Nucleus accumbens (tissue), 56 donors: ENCODE results near the gene TBC1D13.

Experiments used
- DNase-seq, 56 donors: peaks; one replicate each; lab custom pipeline; 2025; lab: John Stamatoyannopoulos, UW

Gene TBC1D13

DNA sequence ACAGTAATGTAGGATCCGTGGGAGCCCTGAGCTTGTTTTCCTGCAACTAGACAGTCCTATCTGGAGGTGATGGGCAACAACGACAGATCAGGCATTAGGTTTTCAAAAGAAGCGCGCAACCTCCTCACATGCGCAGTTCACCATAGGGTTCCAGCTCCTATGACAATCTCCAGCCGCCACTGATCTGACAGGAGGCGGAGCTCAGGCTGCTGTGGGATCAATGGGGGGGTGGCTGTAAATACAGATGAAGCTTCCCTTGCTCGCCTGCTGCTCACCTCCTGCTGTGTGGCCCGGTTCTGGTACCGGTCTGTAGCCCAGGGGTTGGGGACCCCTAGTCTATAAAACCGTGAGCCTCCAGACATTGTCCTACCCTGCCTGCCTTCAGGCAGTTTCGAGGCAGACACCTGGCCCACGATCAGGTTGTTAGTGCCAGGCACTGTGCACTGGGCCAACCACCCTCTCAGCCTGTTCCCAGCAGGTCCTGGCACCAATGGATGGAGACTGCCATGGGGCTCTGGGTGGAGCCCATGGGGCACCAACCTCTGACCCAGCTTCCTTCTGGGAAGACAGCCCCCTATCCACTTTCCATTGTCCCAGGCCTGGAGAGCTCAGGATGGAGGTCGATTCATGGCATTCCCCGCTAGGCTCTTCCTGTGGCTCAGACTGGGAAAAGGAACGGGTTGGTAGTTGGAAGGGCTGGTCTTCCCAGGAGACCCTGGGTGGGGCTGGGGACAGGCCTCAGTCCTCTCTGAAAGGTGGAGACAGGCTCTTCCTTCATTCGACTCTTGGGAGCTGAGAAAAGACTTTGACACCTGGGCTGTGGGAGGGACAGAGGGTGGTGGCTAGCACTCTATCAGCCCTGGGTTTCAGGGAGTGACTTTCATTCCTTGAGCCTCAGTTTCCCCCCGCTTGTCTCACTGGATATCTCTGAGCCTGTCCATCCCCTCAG lies 32.9 kb downstream of the TBC1D13 start:
- DNase-seq, result peak in 30 of 56 donors; percentile 7 to 75 (median 36)

- DNase-seq, result no peak
Observed at GRCh38 chr9:128820665-128821583, 33.9 kb downstream of the TBC1D13 start.

- no peak for DNase-seq
Observed at GRCh38 chr9:128821584-128822406, 34.7 kb downstream of the TBC1D13 start.

- no peak for DNase-seq
Observed at GRCh38 chr9:128822407-128823042, 35.5 kb downstream of the TBC1D13 start.

DNA sequence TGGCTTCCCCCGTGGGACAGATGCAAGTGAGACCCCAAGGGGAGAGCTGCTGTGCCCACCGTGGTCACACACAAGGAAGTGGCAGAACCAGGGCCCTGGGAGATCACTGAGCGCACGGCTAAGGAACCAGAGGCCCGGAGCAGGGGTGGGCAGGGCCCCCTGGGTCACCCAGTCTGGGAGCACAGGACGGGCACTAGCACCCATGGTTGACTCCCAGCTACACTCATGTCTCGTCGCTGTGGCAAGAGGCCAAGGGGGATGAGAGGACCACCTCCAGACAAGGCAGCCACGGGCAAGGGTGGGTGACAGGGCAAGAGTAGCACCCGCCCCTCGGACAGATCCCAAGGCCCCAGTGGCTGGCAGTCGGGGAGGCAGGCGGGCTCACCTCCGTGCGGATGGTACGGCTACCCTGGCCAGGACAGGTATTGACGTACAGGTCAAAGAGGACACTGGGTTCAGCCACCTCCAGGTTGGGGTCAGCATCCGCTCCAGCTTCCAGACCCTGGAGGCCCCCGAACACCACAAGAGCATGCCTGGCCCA lies 36.4 kb downstream of the TBC1D13 start:
- no peak for DNase-seq

DNA sequence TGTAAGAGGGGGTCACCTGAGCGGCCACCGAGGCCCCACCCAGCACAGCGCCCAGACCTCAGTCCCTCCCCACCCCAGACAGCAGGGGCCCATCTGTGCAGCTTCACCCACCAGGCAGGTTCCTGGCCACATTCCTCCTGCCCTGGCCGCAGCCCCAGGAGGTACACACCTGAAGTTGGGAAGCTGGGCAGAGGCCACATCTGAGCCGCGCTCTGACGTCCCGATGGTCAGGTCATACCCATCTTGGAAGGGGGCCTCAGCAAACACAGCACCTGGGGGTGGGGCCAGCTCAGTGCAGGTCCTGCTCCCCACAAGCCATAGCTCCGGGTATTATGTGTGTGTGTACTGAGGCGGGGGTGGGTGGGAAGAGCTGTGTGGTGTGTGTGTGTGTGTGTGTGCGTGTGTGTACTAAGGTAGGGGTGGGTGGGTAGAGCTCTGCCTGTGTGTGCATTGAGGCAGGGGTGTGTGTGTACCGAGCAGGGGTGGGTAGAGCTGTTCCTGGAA lies 36.9 kb downstream of the TBC1D13 start:
- DNase-seq, result no peak

DNA sequence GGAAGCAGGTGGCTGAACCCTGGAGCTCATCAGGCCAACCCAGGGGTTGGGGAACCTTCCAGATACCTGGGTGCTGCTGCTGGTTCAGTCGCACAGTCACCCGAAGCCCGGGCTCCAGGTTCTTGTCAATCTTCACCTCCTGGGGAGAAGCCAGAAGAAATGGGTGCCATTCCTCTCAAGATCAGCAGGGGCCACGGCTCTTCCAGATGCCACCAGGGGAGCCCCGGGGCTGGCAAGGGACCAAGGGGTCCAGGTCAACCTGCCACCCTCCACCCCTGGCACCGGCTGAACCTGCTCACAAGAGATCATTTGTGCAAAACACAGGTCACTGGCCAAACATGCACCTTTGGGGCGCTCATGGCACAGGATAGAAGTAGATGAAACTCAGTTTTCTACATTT lies 37.9 kb downstream of the TBC1D13 start:
- no peak for DNase-seq

DNA sequence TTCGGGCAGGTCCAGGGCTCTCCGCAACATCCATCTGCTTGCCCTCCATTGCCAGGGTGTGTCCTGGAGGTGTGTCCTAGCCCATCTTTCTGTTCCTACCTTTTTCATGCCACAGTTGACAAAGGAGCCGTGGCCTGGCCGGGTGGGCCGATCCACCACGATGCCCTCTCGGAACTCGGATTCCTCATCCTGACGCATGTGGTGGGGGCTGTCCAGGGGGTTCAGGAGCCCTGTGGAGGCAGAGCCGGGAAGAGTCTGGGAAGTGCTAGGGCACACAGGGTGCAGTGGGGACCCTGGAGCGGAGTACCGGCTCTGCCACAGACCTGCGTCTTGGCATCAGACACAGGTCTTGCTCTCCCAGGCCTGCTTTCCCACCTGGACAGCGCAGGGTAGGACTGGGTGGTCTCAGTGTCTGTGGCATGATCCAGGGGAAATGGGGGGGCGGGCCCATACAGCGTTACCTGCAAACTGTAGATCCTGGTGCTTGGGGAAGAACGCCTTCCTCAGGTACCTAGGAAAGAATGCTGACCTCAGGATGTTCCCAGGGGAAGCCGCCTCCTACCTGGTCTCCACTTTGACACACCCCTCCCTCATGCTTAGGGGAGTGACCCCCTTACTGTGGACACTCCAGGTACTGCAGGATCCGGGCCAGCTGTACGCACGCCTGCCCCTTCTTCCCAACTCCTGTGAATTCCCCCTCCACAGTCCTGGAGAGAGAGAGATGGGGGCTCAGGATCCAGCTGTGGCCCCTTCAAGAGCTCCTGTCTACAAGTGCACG lies 39.1 kb downstream of the TBC1D13 start:
- no peak for DNase-seq

DNA sequence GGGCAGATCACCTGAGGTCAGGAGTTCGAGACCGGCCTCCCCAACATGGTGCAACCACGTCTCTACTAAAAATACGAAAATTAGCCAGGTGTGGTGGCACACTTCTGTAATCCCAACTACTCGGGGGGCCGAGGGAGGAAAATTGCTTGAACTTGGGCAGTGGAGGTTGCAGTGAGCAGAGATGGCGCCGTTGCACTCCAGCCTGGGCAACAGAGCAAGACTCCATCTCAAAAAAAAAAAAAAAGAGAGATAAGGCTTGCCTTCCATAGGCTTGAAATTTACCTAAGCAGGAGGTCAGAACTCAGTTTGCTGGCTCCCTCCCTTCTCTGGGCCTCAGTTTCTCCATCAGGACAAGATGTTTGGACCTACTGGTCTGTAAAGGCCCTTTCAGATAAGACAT lies 41.2 kb downstream of the TBC1D13 start:
- no peak for DNase-seq

DNA sequence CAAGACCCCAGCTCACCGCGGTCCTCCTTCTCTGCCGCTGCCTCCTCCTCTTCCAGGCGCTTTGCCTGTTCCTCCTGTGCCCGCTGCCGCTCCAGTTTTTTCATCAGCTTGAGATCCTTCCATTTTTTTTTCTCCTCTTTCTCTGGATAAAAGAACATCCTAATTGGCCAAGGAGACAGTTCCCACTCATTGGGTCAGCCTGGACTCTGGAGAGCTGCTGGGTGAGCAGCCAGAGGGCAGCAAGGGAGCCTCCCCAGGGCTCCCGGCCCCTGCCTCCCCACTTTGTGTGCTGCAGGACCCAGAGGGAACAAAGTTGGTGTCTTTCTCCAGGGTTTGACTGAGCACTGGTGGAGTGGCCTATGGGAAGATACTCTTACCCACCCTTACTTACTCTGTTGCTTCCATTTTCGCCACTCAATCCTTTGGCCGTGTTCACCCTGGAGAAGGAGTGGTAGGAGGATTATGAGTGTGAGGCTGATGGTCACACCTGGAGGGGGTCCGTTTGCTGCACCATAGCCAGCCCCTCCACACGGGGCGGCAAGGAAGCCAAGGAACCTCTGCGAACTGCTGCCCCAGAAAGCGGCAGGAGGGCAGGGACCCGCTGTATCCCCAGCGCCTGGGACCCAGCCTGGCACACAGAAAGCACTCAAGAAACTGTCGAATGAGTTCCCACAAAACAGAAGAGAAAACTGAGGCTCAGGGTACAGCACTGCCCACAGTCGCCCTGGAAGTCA lies 41.8 kb downstream of the TBC1D13 start:
- no peak for DNase-seq

GRCh38 chr9:128829477-128830251 lies 42.6 kb downstream of the TBC1D13 start, which contains the start of gene SPOUT1:
Gene SPOUT1, minus strand, starts transcription at chr9:128829794. Its CDS starts 14 bp downstream, at chr9:128829780.
- peak; percentile 56 to 95 (median 89) for DNase-seq

- no peak for DNase-seq
Observed at GRCh38 chr9:128833696-128834095, 46.6 kb downstream of the TBC1D13 start.

GRCh38 chr9:128835246-128836210 lies 48.5 kb downstream of the TBC1D13 start:
- DNase-seq, result no peak

DNA sequence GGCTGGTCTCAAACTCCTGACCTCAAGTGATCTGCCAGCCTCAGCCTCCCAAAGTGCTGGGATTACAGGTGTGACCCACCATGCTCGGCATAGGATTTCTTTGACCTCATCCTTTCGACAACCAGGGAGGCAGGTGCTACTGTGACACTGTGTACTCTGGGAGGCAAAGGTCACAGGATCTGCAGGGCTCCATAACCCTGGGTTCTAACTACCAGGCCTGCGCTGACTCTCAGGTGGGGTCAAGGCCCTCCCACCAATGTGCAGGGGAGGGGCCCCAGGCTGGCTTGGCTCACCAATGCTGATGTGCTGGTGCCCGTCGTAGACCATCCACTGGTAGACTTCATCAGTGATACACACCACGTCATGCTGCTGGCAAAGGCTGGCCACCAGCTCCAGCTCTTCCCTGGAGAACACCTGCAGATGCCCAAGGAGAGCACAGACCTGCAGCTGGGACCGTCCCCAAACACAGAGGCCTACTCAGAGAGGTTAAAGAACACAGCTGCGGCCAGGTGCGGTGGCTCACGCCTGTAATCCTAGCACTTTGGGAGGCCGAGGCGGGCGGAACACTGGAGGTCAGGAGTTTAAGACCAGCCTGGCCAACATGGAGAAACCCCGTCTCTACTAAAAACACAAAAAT lies 49.6 kb downstream of the TBC1D13 start:
- no peak for DNase-seq

DNA sequence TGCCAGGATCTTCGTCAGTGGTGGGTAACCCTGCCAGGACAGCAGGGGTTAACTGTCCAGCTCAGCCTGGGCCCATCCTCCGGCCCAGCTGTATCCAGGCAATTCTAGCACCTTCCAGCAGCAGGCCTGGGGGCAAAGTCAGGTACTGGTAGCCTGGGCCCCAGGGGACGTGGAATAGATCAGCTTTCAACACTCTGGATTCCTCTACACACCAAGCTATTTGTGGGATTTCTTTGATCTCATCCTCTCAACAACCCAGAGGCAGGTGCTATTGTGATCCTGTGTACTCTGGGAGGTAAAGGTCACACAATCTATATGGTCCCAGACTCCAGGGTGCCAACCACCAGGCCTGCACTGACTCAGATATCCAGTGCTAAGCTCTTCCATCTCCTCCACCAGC lies 51.3 kb downstream of the TBC1D13 start:
- no peak for DNase-seq
